Effector CD8-positive, alpha-beta T cell (primary cell): Measurements from ENCODE around the gene CNNM3.
"Not testable (repeated sequence)": the region's sequence is repeated elsewhere in the genome, so short reads cannot be mapped to it uniquely, and the experiment has no call there.

Experiments used
- DNase-seq: peaks from one replicate; lab custom pipeline; 2025; lab: John Stamatoyannopoulos, UW
- total RNA-seq, 4 experiments: gene quantifications; one replicate each; lab custom pipeline; 2026; lab: John Stamatoyannopoulos, UW

Gene CNNM3
- total RNA-seq, result 43.9 to 82.2 (median 62.0) reads per million in 4 experiments

- peak; percentile 89 for DNase-seq
Measured at GRCh38 chr2:96816127-96816835, at the start of gene CNNM3. Gene CNNM3 (plus strand): TSS chr2:96816268. CDS start chr2:96816278, 10 bp downstream.

GRCh38 chr2:96767135-96767871 lies 48.8 kb upstream of the CNNM3 start:
- no peak for DNase-seq

GRCh38 chr2:96768083-96768561 lies 47.9 kb upstream of the CNNM3 start:
- no peak for DNase-seq

GRCh38 chr2:96769814-96770213 lies 46.3 kb upstream of the CNNM3 start:
- DNase-seq, result no peak

GRCh38 chr2:96770442-96771202 lies 45.4 kb upstream of the CNNM3 start:
- no peak for DNase-seq

GRCh38 chr2:96771796-96772618 lies 44.1 kb upstream of the CNNM3 start:
- no peak for DNase-seq

- no peak for DNase-seq
Measured at GRCh38 chr2:96772903-96773671, 43.0 kb upstream of the CNNM3 start.

GRCh38 chr2:96773922-96774321 lies 42.1 kb upstream of the CNNM3 start:
- DNase-seq, result peak; percentile 23

GRCh38 chr2:96775160-96775559 lies 40.9 kb upstream of the CNNM3 start:
- no peak for DNase-seq

- DNase-seq, result no peak
Measured at GRCh38 chr2:96783388-96783787, 32.7 kb upstream of the CNNM3 start.

GRCh38 chr2:96787411-96787810 lies 28.7 kb upstream of the CNNM3 start:
- DNase-seq, result no peak

- no peak for DNase-seq
Measured at GRCh38 chr2:96788442-96789244, 27.4 kb upstream of the CNNM3 start.

- no peak for DNase-seq
Measured at GRCh38 chr2:96789245-96789617, 26.8 kb upstream of the CNNM3 start.

GRCh38 chr2:96792772-96793749 lies 23.0 kb upstream of the CNNM3 start:
- DNase-seq, result no peak

- no peak for DNase-seq
Measured at GRCh38 chr2:96795076-96795475, 21.0 kb upstream of the CNNM3 start.

- not testable (repeated sequence) for DNase-seq
Measured at GRCh38 chr2:96796497-96796896, 19.6 kb upstream of the CNNM3 start.

- no peak for DNase-seq
Measured at GRCh38 chr2:96797066-96797625, 18.9 kb upstream of the CNNM3 start.
